Measurements from ENCODE around the gene SND1. TPM values are rescaled to one million over a fixed set of nuclear protein-coding genes. Genes with fewer than 3 reads are reported as not detected.

Gene SND1
- total RNA-seq, 1 experiment from 2014 or later = 274 TPM

DNA sequence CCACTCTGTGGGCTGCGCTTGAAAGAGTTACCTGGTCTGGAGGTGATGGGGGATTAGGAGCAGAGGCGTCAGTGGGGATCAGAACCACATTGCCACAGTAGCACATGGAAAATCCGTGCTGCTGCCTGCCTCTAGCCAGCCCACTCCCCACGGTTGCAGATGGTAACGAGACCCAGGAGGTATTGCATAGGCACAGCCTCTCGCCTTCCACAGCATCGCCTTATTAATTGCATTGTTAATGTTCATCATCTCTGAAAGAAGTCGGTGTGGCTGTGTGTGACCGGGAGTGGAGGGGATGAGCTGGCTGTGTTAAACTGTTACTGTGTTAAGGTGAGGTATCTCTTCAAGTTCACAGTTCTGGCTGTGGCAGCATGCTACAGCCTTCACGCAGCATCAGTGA is 414.4 kb downstream of the SND1 start:
- Histone ChIP-seq H3K27me3 (replicated peaks; ENCODE audit: control insufficient read depth, insufficient read depth, low read length) (no peaks in the 10 kb centered on the region), H3K4me3 (ENCODE audit: low read depth, low read length) (no peak overlapping the region), H3K4me1 (no peaks in the 10 kb centered on the region), H3K36me3 (ENCODE audit: control insufficient read depth, insufficient read depth, low read length) (no peaks in the 10 kb centered on the region; the same call in 1 of the 2 replicates), H3K9me3 (no peaks in the 10 kb centered on the region)
- CTCF ChIA-PET = no interaction called here
- BruUV-seq (replicated peaks) = no TSS peak
- intact Hi-C loops (cut with micrococcal nuclease; ENCODE audit: unreplicated experiment) = no loop called here
- no peak overlapping the region for H3K4me3 Mint-ChIP-seq (ENCODE audit: unreplicated experiment)
- POLR2A ChIA-PET = no interaction called here
- no peak overlapping the region for H3K27ac Mint-ChIP-seq (ENCODE audit: unreplicated experiment)
- no peak for DNase-seq
- H3K27me3 Mint-ChIP-seq (ENCODE audit: insufficient read depth, unreplicated experiment) = no peaks in the 10 kb centered on the region
- no peak for TF ChIP-seq CTCF (IDR thresholded peaks at IDR 0.05; ENCODE audit: insufficient read depth in 1 of 2, low read depth in 1 of 2, low read length in 1 of 2, severe bottlenecking in 1 of 2, unreplicated experiment in 1 of 2)
- peaks cover 35% of the 10 kb centered on the region for H3K36me3 Mint-ChIP-seq (ENCODE audit: insufficient read depth, unreplicated experiment)
- H3K4me1 Mint-ChIP-seq (ENCODE audit: low read depth, unreplicated experiment) = no peaks in the 10 kb centered on the region
- no peaks in the 10 kb centered on the region for H3K9me3 Mint-ChIP-seq (ENCODE audit: unreplicated experiment)

DNA sequence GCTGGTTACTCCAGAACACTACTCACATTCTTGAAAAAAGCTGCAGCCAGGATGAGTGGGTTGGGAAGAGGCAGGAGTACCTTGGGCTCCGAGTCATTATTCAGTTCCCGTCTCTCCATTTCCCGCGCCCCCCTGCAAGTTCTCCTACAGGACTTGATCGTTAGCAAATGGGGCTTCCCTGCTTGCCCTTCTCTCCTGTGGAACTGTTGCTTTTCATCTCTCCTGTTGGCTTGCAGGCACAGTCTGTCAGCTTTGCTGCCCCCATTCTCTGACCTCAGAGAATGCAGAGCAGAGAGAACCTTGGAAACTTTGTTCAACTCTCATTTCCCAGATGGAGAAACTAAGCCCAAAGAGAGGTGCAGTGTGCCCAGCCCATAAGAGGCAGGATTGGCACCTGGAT is 414.9 kb downstream of the SND1 start:
- Histone ChIP-seq H3K27me3 (replicated peaks; ENCODE audit: control insufficient read depth, insufficient read depth, low read length) (no peaks in the 10 kb centered on the region), H3K9me3 (no peaks in the 10 kb centered on the region), H3K4me3 (ENCODE audit: low read depth, low read length) (no peak overlapping the region), H3K4me1 (no peaks in the 10 kb centered on the region), H3K36me3 (ENCODE audit: control insufficient read depth, insufficient read depth, low read length) (no peaks in the 10 kb centered on the region; the same call in 1 of the 2 replicates)
- POLR2A ChIA-PET = no interaction called here
- CTCF ChIA-PET = no interaction called here
- no peak for DNase-seq
- H3K4me3 Mint-ChIP-seq (ENCODE audit: unreplicated experiment) = no peak overlapping the region
- no peaks in the 10 kb centered on the region for H3K4me1 Mint-ChIP-seq (ENCODE audit: low read depth, unreplicated experiment)
- TF ChIP-seq CTCF (IDR thresholded peaks at IDR 0.05; ENCODE audit: insufficient read depth in 1 of 2, low read depth in 1 of 2, low read length in 1 of 2, severe bottlenecking in 1 of 2, unreplicated experiment in 1 of 2) = no peak
- H3K36me3 Mint-ChIP-seq (ENCODE audit: insufficient read depth, unreplicated experiment) = peaks cover 39% of the 10 kb centered on the region
- no peaks in the 10 kb centered on the region for H3K27me3 Mint-ChIP-seq (ENCODE audit: insufficient read depth, unreplicated experiment)
- intact Hi-C loops (cut with micrococcal nuclease; ENCODE audit: unreplicated experiment) = no loop called here
- H3K27ac Mint-ChIP-seq (ENCODE audit: unreplicated experiment) = no peak overlapping the region
- no TSS peak for BruUV-seq (replicated peaks)
- no peaks in the 10 kb centered on the region for H3K9me3 Mint-ChIP-seq (ENCODE audit: unreplicated experiment)

- TF ChIP-seq CTCF (IDR thresholded peaks at IDR 0.05; ENCODE audit: insufficient read depth in 1 of 2, low read depth in 1 of 2, low read length in 1 of 2, severe bottlenecking in 1 of 2, unreplicated experiment in 1 of 2) = no peak
- ChIA-PET CTCF (no interaction called here), POLR2A (no interaction called here)
- no TSS peak for BruUV-seq (replicated peaks)
- Histone ChIP-seq H3K27me3 (replicated peaks; ENCODE audit: control insufficient read depth, insufficient read depth, low read length) (no peaks in the 10 kb centered on the region), H3K4me1 (no peaks in the 10 kb centered on the region), H3K36me3 (ENCODE audit: control insufficient read depth, insufficient read depth, low read length) (no peaks in the 10 kb centered on the region), H3K4me3 (ENCODE audit: low read depth, low read length) (no peak overlapping the region), H3K9me3 (no peaks in the 10 kb centered on the region)
- Mint-ChIP-seq H3K36me3 (ENCODE audit: insufficient read depth, unreplicated experiment) (peaks cover 50% of the 10 kb centered on the region), H3K27ac (ENCODE audit: unreplicated experiment) (no peak overlapping the region), H3K27me3 (ENCODE audit: insufficient read depth, unreplicated experiment) (no peaks in the 10 kb centered on the region), H3K9me3 (ENCODE audit: unreplicated experiment) (no peaks in the 10 kb centered on the region), H3K4me3 (ENCODE audit: unreplicated experiment) (no peak overlapping the region), H3K4me1 (ENCODE audit: low read depth, unreplicated experiment) (no peaks in the 10 kb centered on the region)
- intact Hi-C loops (cut with micrococcal nuclease; ENCODE audit: unreplicated experiment) = no loop called here
- no peak for DNase-seq
These were observed 416.0 kb downstream of the SND1 start for GRCh38 chr7:128067983-128068382.
